Esophagus (tissue), 2 donors: ENCODE data around the gene DNAJC1. TPM values are rescaled to one million over a fixed set of nuclear protein-coding genes. Genes with fewer than 3 reads are reported as not detected.

Source experiments
- H3K27ac ChIP-seq, 2 donors: one replicate each; pipeline ENCODE4 v1.5.1; 2013; ENCODE audit warnings: low read depth in 2 of 2, mild to moderate bottlenecking in 2 of 2, inconsistent platforms in 1 of 2, low read length in 1 of 2, moderate library complexity in 1 of 2
- H3K27me3 ChIP-seq, 2 donors: one replicate each; pipeline ENCODE4 v1.6.1; 2013; ENCODE audit warnings: low read length in 2 of 2, control low read depth in 1 of 2, mild to moderate bottlenecking in 1 of 2; ENCODE audit not compliant: insufficient read depth in 2 of 2, control insufficient read depth in 1 of 2
- H3K36me3 ChIP-seq, 2 donors: one replicate each; pipeline ENCODE4 v1.6.1; 2013; ENCODE audit warnings: low read length in 1 of 2; ENCODE audit not compliant: control insufficient read depth in 2 of 2, insufficient read depth in 2 of 2
- H3K4me1 ChIP-seq, 2 donors: one replicate each; pipeline ENCODE4 v1.6.1; 2013; ENCODE audit warnings: low read length in 1 of 2; ENCODE audit not compliant: control insufficient read depth in 2 of 2, insufficient read depth in 2 of 2
- H3K4me3 ChIP-seq, 2 donors: one replicate each; pipeline ENCODE4 v1.5.1; 2013; ENCODE audit warnings: low read length in 2 of 2, mild to moderate bottlenecking in 2 of 2, low read depth in 1 of 2, moderate library complexity in 1 of 2
- H3K9me3 ChIP-seq, 2 donors: one replicate each; pipeline ENCODE4 v1.6.1; 2013; ENCODE audit warnings: mild to moderate bottlenecking in 2 of 2, low read depth in 1 of 2, low read length in 1 of 2, moderate library complexity in 1 of 2; ENCODE audit not compliant: control insufficient read depth in 2 of 2, insufficient read depth in 1 of 2
- WGBS, 2 donors: extraction: QIAGEN DNeasy Blood & Tissue Kit; methylation state at CpG; one replicate each; pipeline ENCODE4 v1.1.7; 2013; 5-methylcytosine and 5-hydroxymethylcytosine counted together
- polyA plus RNA-seq, 2 donors: library from polyadenylated mRNA; stranded (reverse); fragments of 200-250 nt; gene quantifications; one replicate each; pipeline ENCODE4 v1.2.3, GENCODE V29; 2013
- donor health status: healthy with polysubstance abuse.
- donor health status: Bipolar disorder and iron deficiency.

DNAJC1 gene
- polyA plus RNA-seq, 2 donors = 11.6 to 20.1 TPM

DNA sequence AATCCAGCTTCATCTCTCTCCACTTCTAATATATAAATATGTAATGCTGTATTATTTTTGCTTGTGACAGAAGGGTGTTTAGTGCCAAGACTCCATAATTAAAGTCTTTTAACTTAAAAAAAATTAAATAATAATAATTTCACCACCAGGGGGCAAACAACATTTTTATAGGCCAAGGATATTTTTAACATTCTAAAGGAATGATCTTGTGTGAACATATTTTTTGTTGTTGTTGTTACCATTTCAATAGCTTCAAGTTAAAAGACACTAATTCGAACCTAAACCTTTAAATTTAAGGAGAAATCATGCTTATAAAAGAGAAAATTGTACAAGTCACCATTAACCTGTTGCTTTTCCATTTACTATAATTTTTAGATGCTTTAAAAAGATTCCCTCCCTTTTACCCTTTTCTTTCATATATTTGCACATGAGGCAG lies 7.5 kb upstream of the DNAJC1 start:
- H3K27me3 ChIP-seq = no peaks in the 10 kb centered on the region
- H3K36me3 ChIP-seq = no peaks in the 10 kb centered on the region
- H3K4me1 ChIP-seq = no peaks in the 10 kb centered on the region
- no peaks in the 10 kb centered on the region for H3K9me3 ChIP-seq
- H3K4me3 ChIP-seq = no peak overlapping the region
- no peak overlapping the region for H3K27ac ChIP-seq
- 19 to 34% methylated on average over 1 of the region's 1 CpG for WGBS, 2 donors

- Histone ChIP-seq H3K27me3 (no peaks in the 10 kb centered on the region), H3K9me3 (no peaks in the 10 kb centered on the region), H3K36me3 (no peaks in the 10 kb centered on the region), H3K4me1 (no peaks in the 10 kb centered on the region), H3K4me3 (no peak overlapping the region), H3K27ac (no peak overlapping the region)
- WGBS, 2 donors = 44 to 52% methylated on average over 4 of the region's 4 CpGs
Observed at GRCh38 chr10:22010539-22010938, 7.0 kb upstream of the DNAJC1 start.

- H3K4me1 ChIP-seq = no peaks in the 10 kb centered on the region
- no peak overlapping the region for H3K27ac ChIP-seq
- H3K36me3 ChIP-seq = no peaks in the 10 kb centered on the region
- peaks cover 0 to 2% of the 10 kb centered on the region in 2 donors for H3K27me3 ChIP-seq
- H3K9me3 ChIP-seq = no peaks in the 10 kb centered on the region
- H3K4me3 ChIP-seq = no peak overlapping the region
Observed at GRCh38 chr10:22006379-22006884, 2.9 kb upstream of the DNAJC1 start.

DNA sequence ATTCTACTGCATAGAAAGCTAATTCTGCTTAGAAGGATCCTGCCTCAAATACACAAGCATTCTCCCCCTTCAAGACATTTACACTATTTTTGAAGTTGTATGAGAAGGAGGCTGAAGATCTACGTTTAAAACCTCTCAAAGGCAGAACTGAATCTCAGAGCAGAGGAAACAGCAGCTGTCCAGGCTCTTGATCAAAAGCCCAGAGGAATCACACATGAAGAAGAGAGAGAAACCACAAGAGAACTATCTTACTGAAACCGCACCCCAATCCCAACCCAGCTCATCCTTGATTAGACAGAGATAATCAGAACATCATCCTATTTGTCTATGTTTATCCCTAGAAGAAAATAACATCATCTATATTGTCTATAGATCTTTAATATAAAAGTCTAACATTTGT lies 2.2 kb upstream of the DNAJC1 start:
- Histone ChIP-seq H3K4me3 (no peak overlapping the region), H3K36me3 (no peaks in the 10 kb centered on the region), H3K27me3 (peaks cover 0 to 2% of the 10 kb centered on the region in 2 donors), H3K4me1 (no peaks in the 10 kb centered on the region), H3K27ac (no peak overlapping the region), H3K9me3 (no peaks in the 10 kb centered on the region)
- WGBS, 2 donors = 77 to 83% methylated on average over 2 of the region's 2 CpGs

GRCh38 chr10:22003964-22004281 lies 393 bp upstream of the DNAJC1 start:
- Histone ChIP-seq H3K4me1 (no peaks in the 10 kb centered on the region), H3K9me3 (no peaks in the 10 kb centered on the region), H3K4me3 (peak overlapping the region; percentile 60 to 76), H3K36me3 (no peaks in the 10 kb centered on the region), H3K27ac (peak overlapping the region; percentile 79 to 97), H3K27me3 (peaks cover 0 to 2% of the 10 kb centered on the region in 2 donors)
- 0 to 2% methylated on average over 2 of the region's 2 CpGs for WGBS, 2 donors

GRCh38 chr10:22002591-22003176 lies 846 bp downstream of the DNAJC1 start:
- Histone ChIP-seq H3K27ac (peak overlapping the region; percentile 94 to 97), H3K4me1 (no peaks in the 10 kb centered on the region), H3K27me3 (peaks cover 0 to 2% of the 10 kb centered on the region in 2 donors), H3K9me3 (no peaks in the 10 kb centered on the region), H3K4me3 (peak overlapping the region; percentile 60 to 76), H3K36me3 (no peaks in the 10 kb centered on the region)
- WGBS, 2 donors = 0 to 1% methylated on average over 21 of the region's 21 CpGs

- Histone ChIP-seq H3K4me1 (no peaks in the 10 kb centered on the region), H3K27me3 (no peaks in the 10 kb centered on the region), H3K27ac (no peak overlapping the region), H3K36me3 (no peaks in the 10 kb centered on the region), H3K4me3 (no peak overlapping the region), H3K9me3 (no peaks in the 10 kb centered on the region)
- WGBS, 2 donors = 73 to 74% methylated on average over 2 of the region's 2 CpGs
Observed at GRCh38 chr10:21995557-21995956, 8.0 kb downstream of the DNAJC1 start.

DNA sequence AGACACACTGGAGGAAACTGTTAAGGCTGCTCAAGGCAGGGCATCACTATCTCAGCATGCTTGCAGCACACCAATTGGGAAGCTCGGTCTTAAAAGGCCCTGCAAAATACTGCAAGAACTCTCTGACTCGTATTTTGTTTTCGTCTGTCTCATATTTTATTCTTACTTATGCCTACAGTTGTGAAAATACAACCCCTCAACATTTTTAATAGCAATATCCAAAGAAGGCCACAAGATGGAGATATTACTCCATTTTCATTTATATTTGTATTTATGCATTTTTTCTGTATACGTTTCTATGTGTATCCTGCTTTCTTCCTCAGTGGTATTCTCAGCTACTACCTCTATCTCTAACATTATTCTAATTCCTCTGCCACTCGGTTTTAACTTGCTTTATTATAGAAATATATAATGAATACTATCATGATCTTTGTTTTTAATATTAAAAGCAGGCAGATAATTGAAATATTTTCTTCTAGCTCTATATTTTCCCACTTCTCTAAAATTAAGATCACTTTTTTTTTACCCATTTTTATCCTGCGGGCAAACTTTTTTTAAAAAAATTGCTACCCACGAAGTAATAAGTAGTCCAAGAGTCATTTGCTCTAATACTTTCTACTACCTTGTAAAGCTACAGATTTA lies 10.0 kb downstream of the DNAJC1 start:
- Histone ChIP-seq H3K36me3 (no peaks in the 10 kb centered on the region), H3K27me3 (no peaks in the 10 kb centered on the region), H3K4me3 (no peak overlapping the region), H3K9me3 (no peaks in the 10 kb centered on the region), H3K4me1 (no peaks in the 10 kb centered on the region), H3K27ac (no peak overlapping the region)
- 61 to 66% methylated on average over 7 of the region's 7 CpGs for WGBS, 2 donors

- Histone ChIP-seq H3K4me3 (no peak overlapping the region), H3K36me3 (no peaks in the 10 kb centered on the region), H3K27me3 (no peaks in the 10 kb centered on the region), H3K4me1 (no peaks in the 10 kb centered on the region), H3K9me3 (no peaks in the 10 kb centered on the region), H3K27ac (no peak overlapping the region)
- WGBS, 2 donors = 93% methylated on average over 8 of the region's 8 CpGs
Observed at GRCh38 chr10:21991785-21992184, 11.7 kb downstream of the DNAJC1 start.

GRCh38 chr10:21990449-21990848 lies 13.1 kb downstream of the DNAJC1 start:
- Histone ChIP-seq H3K4me1 (no peaks in the 10 kb centered on the region), H3K4me3 (no peak overlapping the region), H3K9me3 (no peaks in the 10 kb centered on the region), H3K36me3 (no peaks in the 10 kb centered on the region), H3K27ac (no peak overlapping the region), H3K27me3 (no peaks in the 10 kb centered on the region)
- 64 to 69% methylated on average over 1 of the region's 1 CpG for WGBS, 2 donors
